ENCODE measurements around the gene PSRC1. TPM values are rescaled to one million over a fixed set of nuclear protein-coding genes. Genes with fewer than 3 reads are reported as not detected.

Gene PSRC1
- total RNA-seq, 2 experiments from 2014 or later: 40.7 to 42.7 TPM

DNA sequence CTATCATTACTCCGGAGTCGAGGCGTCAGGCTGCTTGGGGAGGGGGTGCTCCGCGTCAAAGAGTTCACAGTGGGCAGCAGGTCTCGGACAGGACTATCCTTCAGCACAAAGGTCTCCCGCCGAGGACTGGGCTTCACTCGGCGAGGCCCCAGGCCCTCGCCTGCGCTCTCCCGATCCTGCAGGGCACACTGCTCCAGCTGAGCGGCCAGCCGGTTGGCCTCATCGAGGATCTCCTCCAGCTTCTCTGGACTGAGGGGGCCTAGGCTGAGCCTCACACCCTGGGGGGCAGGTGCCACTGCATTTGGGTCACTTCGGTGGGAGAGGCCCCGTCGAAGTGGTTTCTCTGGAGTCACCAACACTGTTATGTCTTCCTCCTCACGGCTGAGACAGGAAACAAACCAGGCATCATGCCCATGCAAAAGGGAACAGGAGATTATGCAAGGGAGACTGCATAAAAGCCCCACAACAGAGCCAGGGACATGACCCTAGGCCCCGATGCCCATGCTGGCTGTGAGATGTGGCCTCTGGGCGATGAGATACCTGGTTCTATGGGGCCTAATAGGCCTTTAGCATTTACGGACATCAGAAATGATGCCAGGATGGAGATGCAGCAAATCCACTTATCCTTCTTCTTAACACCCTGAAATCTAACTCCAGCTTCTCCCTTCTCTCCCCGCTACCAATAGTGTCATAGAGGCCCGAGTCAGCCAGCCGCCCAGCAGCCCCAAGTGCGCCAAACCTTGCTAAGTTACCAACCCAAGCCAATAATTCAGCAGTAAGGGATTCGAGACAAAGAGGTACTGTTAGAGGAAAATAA is 1.1 kb downstream of the PSRC1 start:
- Histone ChIP-seq H3K79me2 (ENCODE audit: insufficient read depth, low read depth, low read length) (peaks cover 7% of the 10 kb centered on the region; the same call in 1 of the 2 replicates), H2AFZ (ENCODE audit: low read length) (peak overlapping the region; percentile 71; the same call in 1 of the 2 replicates), H3K4me3 (ENCODE audit: low read depth, low read length, poor library complexity, severe bottlenecking) (peak overlapping the region; percentile 77), H3K36me3 (ENCODE audit: insufficient read depth, low read length) (peaks cover 34% of the 10 kb centered on the region), H3K9me3 (ENCODE audit: low read length) (no peaks in the 10 kb centered on the region), H3K9me2 (ENCODE audit: insufficient read depth, low read length) (no peaks in the 10 kb centered on the region), H3K4me1 (ENCODE audit: insufficient read depth, low read length, poor library complexity, severe bottlenecking) (peaks cover 21% of the 10 kb centered on the region), H3K27ac (ENCODE audit: low read depth, low read length, poor library complexity, severe bottlenecking) (peak overlapping the region; percentile 60), H3K4me2 (ENCODE audit: low read length) (peak overlapping the region; percentile 92), H4K20me1 (ENCODE audit: insufficient read depth, low read length) (no peaks in the 10 kb centered on the region)
- no peak for TF ChIP-seq EZH2phosphoT487 (IDR thresholded peaks at IDR 0.05; ENCODE audit: borderline replicate concordance, low read depth, low read length)
- TF ChIP-seq, protein P1, sequence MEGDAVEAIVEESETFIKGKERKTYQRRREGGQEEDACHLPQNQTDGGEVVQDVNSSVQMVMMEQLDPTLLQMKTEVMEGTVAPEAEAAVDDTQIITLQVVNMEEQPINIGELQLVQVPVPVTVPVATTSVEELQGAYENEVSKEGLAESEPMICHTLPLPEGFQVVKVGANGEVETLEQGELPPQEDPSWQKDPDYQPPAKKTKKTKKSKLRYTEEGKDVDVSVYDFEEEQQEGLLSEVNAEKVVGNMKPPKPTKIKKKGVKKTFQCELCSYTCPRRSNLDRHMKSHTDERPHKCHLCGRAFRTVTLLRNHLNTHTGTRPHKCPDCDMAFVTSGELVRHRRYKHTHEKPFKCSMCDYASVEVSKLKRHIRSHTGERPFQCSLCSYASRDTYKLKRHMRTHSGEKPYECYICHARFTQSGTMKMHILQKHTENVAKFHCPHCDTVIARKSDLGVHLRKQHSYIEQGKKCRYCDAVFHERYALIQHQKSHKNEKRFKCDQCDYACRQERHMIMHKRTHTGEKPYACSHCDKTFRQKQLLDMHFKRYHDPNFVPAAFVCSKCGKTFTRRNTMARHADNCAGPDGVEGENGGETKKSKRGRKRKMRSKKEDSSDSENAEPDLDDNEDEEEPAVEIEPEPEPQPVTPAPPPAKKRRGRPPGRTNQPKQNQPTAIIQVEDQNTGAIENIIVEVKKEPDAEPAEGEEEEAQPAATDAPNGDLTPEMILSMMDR (conservative IDR thresholded peaks at IDR 0.05; ENCODE audit: low read length): no peak
- DNase-seq (ENCODE audit: low spot score): no peak
- POLR2A ChIA-PET: interaction anchor here (1.2 to 1.6 kb wide), 9 partner anchors 15 to 248 kb away, joined by 3 to 14 read pairs (median 4); partner anchors contain the start of genes PSMA5 and SORT1
- no TSS peak for BruUV-seq (replicated peaks)
- CTCF ChIA-PET (ENCODE audit: unreplicated experiment): interaction anchor here (0.6 to 0.9 kb wide), 2 partner anchors 10 to 116 kb away, joined by 3 to 5 read pairs; partner anchors contain the start of gene SORT1
- intact Hi-C loops (cut with micrococcal nuclease; ENCODE audit: unreplicated experiment): loop anchor here (5.0 kb wide), 1 partner anchor 200 kb away; the partner anchor contains the start of gene ATXN7L2

DNA sequence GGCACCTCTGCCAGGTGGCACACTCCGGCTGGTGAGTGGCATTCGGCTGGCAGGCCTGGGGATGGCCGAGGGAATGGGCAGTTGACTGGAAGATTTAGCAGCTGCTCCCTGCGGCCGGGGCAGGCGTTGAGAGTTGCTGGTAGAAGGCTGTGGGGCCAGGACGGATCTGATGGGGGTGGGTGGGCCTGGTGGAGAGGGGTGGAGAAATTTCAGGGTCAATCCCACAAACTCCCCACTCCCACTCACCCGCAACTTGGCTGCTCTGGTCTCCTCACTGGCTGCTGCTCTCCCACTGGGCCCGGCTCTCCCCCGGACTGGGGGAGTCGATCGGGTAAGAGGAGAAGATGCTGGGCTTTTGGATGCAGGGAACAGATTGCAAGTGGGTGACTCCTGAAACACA is 2.1 kb downstream of the PSRC1 start:
- 0 out of 2 replicates have a peak overlapping the region, but pooled peaks have one; percentile 92 for H3K4me2 ChIP-seq (ENCODE audit: low read length)
- H2AFZ ChIP-seq (ENCODE audit: low read length): no peak overlapping the region
- no peak overlapping the region for H3K27ac ChIP-seq (ENCODE audit: low read depth, low read length, poor library complexity, severe bottlenecking)
- ChIA-PET POLR2A (interaction anchor here (5.5 kb wide), 1 partner anchor 117 kb away, joined by 55 read pairs; the partner anchor contains the start of gene SORT1), CTCF (ENCODE audit: unreplicated experiment) (no interaction called here)
- H3K9me3 ChIP-seq (ENCODE audit: low read length): no peaks in the 10 kb centered on the region
- H3K4me1 ChIP-seq (ENCODE audit: insufficient read depth, low read length, poor library complexity, severe bottlenecking): peaks cover 21% of the 10 kb centered on the region
- no TSS peak for BruUV-seq (replicated peaks)
- H3K4me3 ChIP-seq (ENCODE audit: low read depth, low read length, poor library complexity, severe bottlenecking): no peak overlapping the region
- H3K36me3 ChIP-seq (ENCODE audit: insufficient read depth, low read length): peaks cover 34% of the 10 kb centered on the region
- peaks cover 7% of the 10 kb centered on the region; the same call in 1 of the 2 replicates for H3K79me2 ChIP-seq (ENCODE audit: insufficient read depth, low read depth, low read length)
- no peaks in the 10 kb centered on the region for H4K20me1 ChIP-seq (ENCODE audit: insufficient read depth, low read length)
- TF ChIP-seq, protein P1 (conservative IDR thresholded peaks at IDR 0.05; ENCODE audit: low read length): no peak
- no peak for TF ChIP-seq EZH2phosphoT487 (IDR thresholded peaks at IDR 0.05; ENCODE audit: borderline replicate concordance, low read depth, low read length)
- no peak for DNase-seq (ENCODE audit: low spot score)
- H3K9me2 ChIP-seq (ENCODE audit: insufficient read depth, low read length): no peaks in the 10 kb centered on the region
- intact Hi-C loops (cut with micrococcal nuclease; ENCODE audit: unreplicated experiment): loop anchor here (5.0 kb wide), 1 partner anchor 201 kb away; the partner anchor contains the start of gene ATXN7L2

All from OCI-LY7 (cell line).